HepG2 (cell line): Measurements from ENCODE around the gene GUCA1A. TPM values are rescaled to one million over a fixed set of nuclear protein-coding genes. Genes with fewer than 3 reads are reported as not detected.

Source experiments
- ATF7 ChIP-seq, 2 experiments: fragments of 450-650 bp in 1 of 2; sonication (generic) in 1 of 2; formaldehyde crosslinking in 1 of 2; IDR thresholded peaks; 2 replicates each; pipeline versions ENCODE4 v1.4.0 to v1.6.1; 2016 to 2020; ENCODE audit warnings: antibody characterized with exemption in 1 of 2, mild to moderate bottlenecking in 1 of 2, missing genetic modification reagents in 1 of 2
- ELF3 ChIP-seq: IDR thresholded peaks from 2 replicates; pipeline ENCODE4 v1.6.1; 2016; ENCODE audit warnings: missing genetic modification reagents, missing compliant biosample characterization
- GTF2F1 ChIP-seq: fragments of 150-350 bp; IDR thresholded peaks from 2 replicates; pipeline ENCODE4 v1.6.1; 2014; ENCODE audit warnings: low read length
- KLF12 ChIP-seq: sonication (generic); formaldehyde crosslinking; IDR thresholded peaks from 2 replicates; pipeline ENCODE4 v1.4.0; 2020; ENCODE audit warnings: missing genetic modification reagents, borderline replicate concordance
- NAIF1 ChIP-seq: sonication (generic); formaldehyde crosslinking; IDR thresholded peaks from 2 replicates; pipeline ENCODE4 v1.5.0; 2020; ENCODE audit warnings: mild to moderate bottlenecking, missing genetic modification reagents, borderline replicate concordance
- NFIB ChIP-seq: sonication (generic); formaldehyde crosslinking; IDR thresholded peaks from 2 replicates; pipeline ENCODE4 v1.9.0; 2021; ENCODE audit warnings: missing genetic modification reagents, mild to moderate bottlenecking, borderline replicate concordance
- RBAK ChIP-seq: sonication (generic); formaldehyde crosslinking; IDR thresholded peaks from 2 replicates; pipeline ENCODE4 v1.5.1; 2020; ENCODE audit warnings: mild to moderate bottlenecking, missing genetic modification reagents
- SATB2 ChIP-seq: sonication (generic); formaldehyde crosslinking; IDR thresholded peaks from 2 replicates; pipeline ENCODE4 v1.5.0; 2020; ENCODE audit warnings: missing genetic modification reagents
- ZNF235 ChIP-seq: sonication (generic); formaldehyde crosslinking; IDR thresholded peaks from 2 replicates; pipeline ENCODE4 v1.8.1; 2023; ENCODE audit warnings: mild to moderate bottlenecking, missing genetic modification reagents, borderline replicate concordance
- ZNF260 ChIP-seq: sonication (generic); formaldehyde crosslinking; IDR thresholded peaks from 2 replicates; pipeline ENCODE4 v1.4.0; 2020; ENCODE audit warnings: missing genetic modification reagents, low read depth, mild to moderate bottlenecking, borderline replicate concordance
- ZNF263 ChIP-seq: sonication (generic); formaldehyde crosslinking; IDR thresholded peaks from 2 replicates; pipeline ENCODE4 v1.4.0; 2020; ENCODE audit warnings: missing genetic modification reagents
- ZNF484 ChIP-seq: sonication (generic); formaldehyde crosslinking; IDR thresholded peaks from 2 replicates; pipeline ENCODE4 v1.5.1; 2020; ENCODE audit warnings: mild to moderate bottlenecking, low read depth, missing genetic modification reagents, borderline replicate concordance
- ZNF672 ChIP-seq: sonication (generic); formaldehyde crosslinking; IDR thresholded peaks from 2 replicates; pipeline ENCODE4 v1.8.1; 2022; ENCODE audit warnings: missing genetic modification reagents
- ZNF678 ChIP-seq: sonication (generic); formaldehyde crosslinking; IDR thresholded peaks from 2 replicates; pipeline ENCODE4 v1.4.0; 2020; ENCODE audit warnings: mild to moderate bottlenecking, missing genetic modification reagents
- ZNF879 ChIP-seq: sonication (generic); formaldehyde crosslinking; IDR thresholded peaks from 2 replicates; pipeline ENCODE4 v1.8.1; 2023; ENCODE audit warnings: missing genetic modification reagents
- polyA plus RNA-seq, 8 experiments: library from polyadenylated mRNA; depleted of rRNA in 3 of 8; stranded (reverse) in 7 of 8; unstranded in 1 of 8; fragments of >200 nt; fragmentation: Illumina TruSeq in 4 of 8; extraction: Trizol in 4 of 8; gene quantifications; 2 replicates each; pipeline versions ENCODE4 v1.2.1 to v1.2.3, GENCODE V29; 2011 to 2016; ENCODE audit warnings: low read depth in 4 of 8, missing spikeins in 1 of 8, mixed read lengths in 1 of 8; ENCODE audit not compliant: insufficient read depth in 1 of 8
- total RNA-seq, 5 experiments: library from RNA; depleted of rRNA; stranded (reverse); fragments of >200 nt; fragmentation: Illumina TruSeq; extraction: Trizol; gene quantifications; 2 replicates each; pipeline ENCODE4 v1.2.3, GENCODE V29; 2016; ENCODE audit warnings: low read depth in 1 of 5
- TF ChIP-seq, protein P1 (sequence below): IDR thresholded peaks from 2 replicates; pipeline ENCODE4 v1.4.0; 2020; ENCODE audit warnings: mild to moderate bottlenecking, missing genetic modification reagents
- TF ChIP-seq, protein P2 (sequence below): sonication (generic); formaldehyde crosslinking; conservative IDR thresholded peaks from 2 replicates; pipeline ENCODE4 v1.8.0; 2022; ENCODE audit warnings: missing genetic modification reagents
- TF ChIP-seq, protein P3 (sequence below), 2 experiments: fragments of 450-650 bp in 1 of 2; sonication (generic) in 1 of 2; formaldehyde crosslinking; IDR thresholded peaks; 2 replicates each; pipeline versions ENCODE4 v1.5.0 to v1.8.0; 2020 to 2022; ENCODE audit warnings: mild to moderate bottlenecking in 1 of 2, missing genetic modification reagents in 1 of 2
- TF ChIP-seq, protein P4 (sequence below): sonication (generic); formaldehyde crosslinking; IDR thresholded peaks from 2 replicates; pipeline ENCODE4 v1.8.1; 2023; ENCODE audit warnings: mild to moderate bottlenecking, missing genetic modification reagents
- TF ChIP-seq, protein P5 (sequence below): IDR thresholded peaks from 2 replicates; pipeline ENCODE4 v1.6.1; 2016; ENCODE audit warnings: mild to moderate bottlenecking

The GUCA1A gene
- total and polyA plus RNA-seq, 2 of the 13 experiments (the other 11 are each of a cell fraction or from before 2014, with no cell fraction given): not detected

DNA sequence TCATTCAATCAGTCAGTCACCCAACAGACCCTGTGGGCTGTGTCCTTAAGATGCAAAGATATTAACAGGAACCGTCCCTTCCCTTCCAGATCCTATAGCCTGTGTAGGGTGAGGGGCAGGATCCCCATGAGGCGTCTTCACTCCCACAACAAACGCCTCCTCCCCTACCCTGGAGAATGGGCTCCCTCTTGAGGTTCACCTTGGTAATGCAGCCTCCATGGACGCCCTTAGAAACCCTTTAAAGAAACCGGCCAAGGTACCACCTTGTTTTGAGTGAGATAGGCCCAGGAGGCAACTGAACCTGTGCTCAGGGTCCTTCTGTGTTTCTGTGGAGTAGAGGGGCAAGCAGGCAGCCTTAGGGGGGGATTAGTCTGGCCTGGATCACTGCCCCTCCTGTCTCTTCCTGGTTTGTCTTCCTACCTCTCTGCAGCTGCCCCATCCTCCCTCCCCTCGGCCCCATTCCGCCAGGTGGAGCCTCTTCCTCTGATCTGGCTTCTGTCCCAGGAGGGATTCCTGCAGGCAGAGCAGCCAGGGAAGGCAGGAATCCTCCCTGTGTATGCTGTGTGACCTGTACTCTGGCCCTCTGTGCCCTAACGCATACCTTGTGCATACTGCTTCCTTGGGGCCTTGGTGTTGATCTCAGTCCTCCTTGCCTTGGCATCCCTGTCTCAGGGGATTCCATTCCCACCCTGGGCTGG lies 6.6 kb upstream of the GUCA1A start (continued):
- TF ChIP-seq, protein P1, sequence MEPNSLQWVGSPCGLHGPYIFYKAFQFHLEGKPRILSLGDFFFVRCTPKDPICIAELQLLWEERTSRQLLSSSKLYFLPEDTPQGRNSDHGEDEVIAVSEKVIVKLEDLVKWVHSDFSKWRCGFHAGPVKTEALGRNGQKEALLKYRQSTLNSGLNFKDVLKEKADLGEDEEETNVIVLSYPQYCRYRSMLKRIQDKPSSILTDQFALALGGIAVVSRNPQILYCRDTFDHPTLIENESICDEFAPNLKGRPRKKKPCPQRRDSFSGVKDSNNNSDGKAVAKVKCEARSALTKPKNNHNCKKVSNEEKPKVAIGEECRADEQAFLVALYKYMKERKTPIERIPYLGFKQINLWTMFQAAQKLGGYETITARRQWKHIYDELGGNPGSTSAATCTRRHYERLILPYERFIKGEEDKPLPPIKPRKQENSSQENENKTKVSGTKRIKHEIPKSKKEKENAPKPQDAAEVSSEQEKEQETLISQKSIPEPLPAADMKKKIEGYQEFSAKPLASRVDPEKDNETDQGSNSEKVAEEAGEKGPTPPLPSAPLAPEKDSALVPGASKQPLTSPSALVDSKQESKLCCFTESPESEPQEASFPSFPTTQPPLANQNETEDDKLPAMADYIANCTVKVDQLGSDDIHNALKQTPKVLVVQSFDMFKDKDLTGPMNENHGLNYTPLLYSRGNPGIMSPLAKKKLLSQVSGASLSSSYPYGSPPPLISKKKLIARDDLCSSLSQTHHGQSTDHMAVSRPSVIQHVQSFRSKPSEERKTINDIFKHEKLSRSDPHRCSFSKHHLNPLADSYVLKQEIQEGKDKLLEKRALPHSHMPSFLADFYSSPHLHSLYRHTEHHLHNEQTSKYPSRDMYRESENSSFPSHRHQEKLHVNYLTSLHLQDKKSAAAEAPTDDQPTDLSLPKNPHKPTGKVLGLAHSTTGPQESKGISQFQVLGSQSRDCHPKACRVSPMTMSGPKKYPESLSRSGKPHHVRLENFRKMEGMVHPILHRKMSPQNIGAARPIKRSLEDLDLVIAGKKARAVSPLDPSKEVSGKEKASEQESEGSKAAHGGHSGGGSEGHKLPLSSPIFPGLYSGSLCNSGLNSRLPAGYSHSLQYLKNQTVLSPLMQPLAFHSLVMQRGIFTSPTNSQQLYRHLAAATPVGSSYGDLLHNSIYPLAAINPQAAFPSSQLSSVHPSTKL (CRISPR knock-in tag): peak; percentile 47; the same call in 1 of the 2 replicates
- TF ChIP-seq KLF12 (CRISPR knock-in tag) (no peak), ZNF484 (CRISPR knock-in tag) (no peak), NAIF1 (CRISPR knock-in tag) (no peak), NFIB (no peak), ZNF260 (CRISPR knock-in tag) (no peak), ZNF235 (CRISPR knock-in tag) (peak; percentile 74; the same call in 1 of the 2 replicates), ZNF672 (CRISPR knock-in tag) (no peak), ELF3 (CRISPR knock-in tag) (peak; percentile 79), ATF7 (IDR thresholded peaks at IDR 0.05) (no peak), ATF7 (CRISPR knock-in tag; IDR thresholded peaks at IDR 0.05) (no peak), GTF2F1 (no peak), RBAK (CRISPR knock-in tag) (no peak), ZNF879 (CRISPR knock-in tag) (no peak), ZNF263 (peak; percentile 86), SATB2 (no peak), ZNF678 (CRISPR knock-in tag) (no peak)
- TF ChIP-seq, protein P2, sequence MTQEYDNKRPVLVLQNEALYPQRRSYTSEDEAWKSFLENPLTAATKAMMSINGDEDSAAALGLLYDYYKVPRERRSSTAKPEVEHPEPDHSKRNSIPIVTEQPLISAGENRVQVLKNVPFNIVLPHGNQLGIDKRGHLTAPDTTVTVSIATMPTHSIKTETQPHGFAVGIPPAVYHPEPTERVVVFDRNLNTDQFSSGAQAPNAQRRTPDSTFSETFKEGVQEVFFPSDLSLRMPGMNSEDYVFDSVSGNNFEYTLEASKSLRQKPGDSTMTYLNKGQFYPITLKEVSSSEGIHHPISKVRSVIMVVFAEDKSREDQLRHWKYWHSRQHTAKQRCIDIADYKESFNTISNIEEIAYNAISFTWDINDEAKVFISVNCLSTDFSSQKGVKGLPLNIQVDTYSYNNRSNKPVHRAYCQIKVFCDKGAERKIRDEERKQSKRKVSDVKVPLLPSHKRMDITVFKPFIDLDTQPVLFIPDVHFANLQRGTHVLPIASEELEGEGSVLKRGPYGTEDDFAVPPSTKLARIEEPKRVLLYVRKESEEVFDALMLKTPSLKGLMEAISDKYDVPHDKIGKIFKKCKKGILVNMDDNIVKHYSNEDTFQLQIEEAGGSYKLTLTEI (CRISPR knock-in tag): no peak
- TF ChIP-seq, protein P3, sequence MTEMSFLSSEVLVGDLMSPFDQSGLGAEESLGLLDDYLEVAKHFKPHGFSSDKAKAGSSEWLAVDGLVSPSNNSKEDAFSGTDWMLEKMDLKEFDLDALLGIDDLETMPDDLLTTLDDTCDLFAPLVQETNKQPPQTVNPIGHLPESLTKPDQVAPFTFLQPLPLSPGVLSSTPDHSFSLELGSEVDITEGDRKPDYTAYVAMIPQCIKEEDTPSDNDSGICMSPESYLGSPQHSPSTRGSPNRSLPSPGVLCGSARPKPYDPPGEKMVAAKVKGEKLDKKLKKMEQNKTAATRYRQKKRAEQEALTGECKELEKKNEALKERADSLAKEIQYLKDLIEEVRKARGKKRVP (CRISPR knock-in tag; IDR thresholded peaks at IDR 0.05): no peak
- TF ChIP-seq, protein P4, sequence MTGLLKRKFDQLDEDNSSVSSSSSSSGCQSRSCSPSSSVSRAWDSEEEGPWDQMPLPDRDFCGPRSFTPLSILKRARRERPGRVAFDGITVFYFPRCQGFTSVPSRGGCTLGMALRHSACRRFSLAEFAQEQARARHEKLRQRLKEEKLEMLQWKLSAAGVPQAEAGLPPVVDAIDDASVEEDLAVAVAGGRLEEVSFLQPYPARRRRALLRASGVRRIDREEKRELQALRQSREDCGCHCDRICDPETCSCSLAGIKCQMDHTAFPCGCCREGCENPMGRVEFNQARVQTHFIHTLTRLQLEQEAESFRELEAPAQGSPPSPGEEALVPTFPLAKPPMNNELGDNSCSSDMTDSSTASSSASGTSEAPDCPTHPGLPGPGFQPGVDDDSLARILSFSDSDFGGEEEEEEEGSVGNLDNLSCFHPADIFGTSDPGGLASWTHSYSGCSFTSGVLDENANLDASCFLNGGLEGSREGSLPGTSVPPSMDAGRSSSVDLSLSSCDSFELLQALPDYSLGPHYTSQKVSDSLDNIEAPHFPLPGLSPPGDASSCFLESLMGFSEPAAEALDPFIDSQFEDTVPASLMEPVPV (CRISPR knock-in tag): no peak
- TF ChIP-seq, protein P5, sequence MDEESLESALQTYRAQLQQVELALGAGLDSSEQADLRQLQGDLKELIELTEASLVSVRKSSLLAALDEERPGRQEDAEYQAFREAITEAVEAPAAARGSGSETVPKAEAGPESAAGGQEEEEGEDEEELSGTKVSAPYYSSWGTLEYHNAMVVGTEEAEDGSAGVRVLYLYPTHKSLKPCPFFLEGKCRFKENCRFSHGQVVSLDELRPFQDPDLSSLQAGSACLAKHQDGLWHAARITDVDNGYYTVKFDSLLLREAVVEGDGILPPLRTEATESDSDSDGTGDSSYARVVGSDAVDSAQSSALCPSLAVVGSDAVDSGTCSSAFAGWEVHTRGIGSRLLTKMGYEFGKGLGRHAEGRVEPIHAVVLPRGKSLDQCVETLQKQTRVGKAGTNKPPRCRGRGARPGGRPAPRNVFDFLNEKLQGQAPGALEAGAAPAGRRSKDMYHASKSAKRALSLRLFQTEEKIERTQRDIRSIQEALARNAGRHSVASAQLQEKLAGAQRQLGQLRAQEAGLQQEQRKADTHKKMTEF (CRISPR knock-in tag): 0 out of 2 replicates have a peak, but pooled peaks have one; percentile 29
